Hepatocyte (in vitro differentiated cells): ENCODE measurements around the gene KRTAP12-4.
"Not testable (repeated sequence)": the region's sequence is repeated elsewhere in the genome, so short reads cannot be mapped to it uniquely, and the experiment has no call there.

ENCODE experiments used
- EZH2 ChIP-seq: fragments of 200-600 bp; sonication (generic); IDR thresholded peaks from 2 replicates; pipeline ENCODE4 v1.6.1; 2016; ENCODE audit warnings: antibody characterized with exemption, mild to moderate bottlenecking, borderline replicate concordance
- EZH2phosphoT487 ChIP-seq: fragments of 200-600 bp; sonication (generic); IDR thresholded peaks from one replicate; pipeline ENCODE4 v1.6.1; 2018; ENCODE audit warnings: antibody characterized with exemption, mild to moderate bottlenecking, low read depth, moderate library complexity; ENCODE audit not compliant: unreplicated experiment, severe bottlenecking
- TF ChIP-seq, protein P1 (sequence below): fragments of 200-600 bp; sonication (generic); IDR thresholded peaks from 2 replicates; pipeline ENCODE4 v1.5.1; 2016; ENCODE audit warnings: antibody characterized with exemption, mild to moderate bottlenecking; ENCODE audit not compliant: poor library complexity

DNA sequence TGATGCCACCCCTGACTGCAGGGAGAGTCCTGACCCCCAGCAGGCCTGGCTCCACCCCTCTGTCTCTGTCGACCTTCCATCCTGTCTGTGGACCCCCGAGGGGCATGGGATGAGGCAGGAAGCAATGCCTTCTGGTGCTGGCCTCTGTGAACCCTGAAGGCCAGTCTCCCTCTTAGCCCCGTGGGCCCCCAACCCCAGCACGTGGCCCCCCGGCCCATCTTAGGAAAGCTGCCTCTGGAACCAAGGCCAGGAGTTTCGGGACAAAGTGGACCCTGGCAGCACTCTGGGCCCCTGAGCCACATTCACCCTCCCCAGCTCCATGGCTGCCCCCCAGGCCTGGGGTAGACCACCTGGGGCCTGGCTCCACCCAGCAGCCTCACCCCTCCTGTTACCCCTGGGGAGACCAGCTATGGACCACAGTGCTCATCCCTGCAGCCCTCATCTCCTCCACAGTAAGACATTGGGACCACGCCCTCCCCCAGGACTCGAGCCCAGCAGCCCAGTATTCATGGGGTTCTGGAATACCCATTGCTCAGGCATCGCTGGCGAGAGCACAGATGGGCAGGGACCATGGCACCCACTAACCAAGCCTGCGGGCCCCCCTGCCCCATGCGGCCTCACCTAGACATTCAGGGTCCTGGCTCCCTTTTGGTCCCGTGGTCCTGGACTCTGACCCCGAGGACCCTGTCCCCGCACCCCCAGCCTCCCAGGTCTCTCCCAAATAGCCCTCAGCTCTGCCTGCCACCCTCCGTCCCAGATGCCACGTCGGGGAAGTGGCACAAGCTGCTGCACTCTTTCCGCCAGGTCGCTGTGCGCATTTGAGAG, 15.7 kb downstream of the KRTAP12-4 start:
- TF ChIP-seq, protein P1, sequence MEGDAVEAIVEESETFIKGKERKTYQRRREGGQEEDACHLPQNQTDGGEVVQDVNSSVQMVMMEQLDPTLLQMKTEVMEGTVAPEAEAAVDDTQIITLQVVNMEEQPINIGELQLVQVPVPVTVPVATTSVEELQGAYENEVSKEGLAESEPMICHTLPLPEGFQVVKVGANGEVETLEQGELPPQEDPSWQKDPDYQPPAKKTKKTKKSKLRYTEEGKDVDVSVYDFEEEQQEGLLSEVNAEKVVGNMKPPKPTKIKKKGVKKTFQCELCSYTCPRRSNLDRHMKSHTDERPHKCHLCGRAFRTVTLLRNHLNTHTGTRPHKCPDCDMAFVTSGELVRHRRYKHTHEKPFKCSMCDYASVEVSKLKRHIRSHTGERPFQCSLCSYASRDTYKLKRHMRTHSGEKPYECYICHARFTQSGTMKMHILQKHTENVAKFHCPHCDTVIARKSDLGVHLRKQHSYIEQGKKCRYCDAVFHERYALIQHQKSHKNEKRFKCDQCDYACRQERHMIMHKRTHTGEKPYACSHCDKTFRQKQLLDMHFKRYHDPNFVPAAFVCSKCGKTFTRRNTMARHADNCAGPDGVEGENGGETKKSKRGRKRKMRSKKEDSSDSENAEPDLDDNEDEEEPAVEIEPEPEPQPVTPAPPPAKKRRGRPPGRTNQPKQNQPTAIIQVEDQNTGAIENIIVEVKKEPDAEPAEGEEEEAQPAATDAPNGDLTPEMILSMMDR: not testable (repeated sequence)
- not testable (repeated sequence) for TF ChIP-seq EZH2phosphoT487, EZH2
